Suprapubic skin (tissue), 4 donors: ENCODE measurements around the gene CAPNS2.

Experiments used
- CTCF ChIP-seq, 2 donors: fragments of 200-600 bp in 1 of 2; fragments of 450-650 bp in 1 of 2; sonication (generic) in 1 of 2; IDR thresholded peaks; one replicate each; pipeline ENCODE4 v1.5.1; 2016 to 2019; ENCODE audit warnings: antibody characterized with exemption in 2 of 2, mild to moderate bottlenecking in 1 of 2, moderate library complexity in 1 of 2
- POLR2A ChIP-seq, 2 donors: fragments of 450-650 bp; IDR thresholded peaks; one replicate each; pipeline ENCODE4 v1.6.1; 2017; ENCODE audit warnings: antibody characterized with exemption in 2 of 2, mild to moderate bottlenecking in 2 of 2, moderate library complexity in 2 of 2
- POLR2AphosphoS5 ChIP-seq, 3 donors: sonication (generic); formaldehyde crosslinking; IDR thresholded peaks; one replicate each; pipeline ENCODE4 v1.6.1; 2017; ENCODE audit warnings: antibody characterized with exemption in 3 of 3

- TF ChIP-seq POLR2A (IDR thresholded peaks at IDR 0.05) (no peak), CTCF (IDR thresholded peaks at IDR 0.05) (no peak), POLR2AphosphoS5 (IDR thresholded peaks at IDR 0.05) (no peak)
Measured at GRCh38 chr16:55563797-55564196, 2.7 kb upstream of the CAPNS2 start.
